KMS-11 (cell line): ENCODE measurements around the gene SPDL1.

ENCODE experiments used
- H2AFZ ChIP-seq: fragments of 200-600 bp; sonication (generic); 2 replicates; pipeline ENCODE4 v1.6.1; 2016; ENCODE audit warnings: antibody characterized with exemption, mixed run types, low read depth
- H3K27ac ChIP-seq: fragments of 200-600 bp; sonication (generic); 2 replicates; pipeline ENCODE4 v1.6.1; 2016; ENCODE audit warnings: mild to moderate bottlenecking, mixed run types
- H3K27me3 ChIP-seq: fragments of 200-600 bp; sonication (generic); 2 replicates; pipeline ENCODE4 v1.6.1; 2017; ENCODE audit warnings: mild to moderate bottlenecking, low read depth, mixed run types, moderate library complexity; ENCODE audit not compliant: insufficient read depth
- H3K36me3 ChIP-seq: fragments of 200-600 bp; sonication (generic); 2 replicates; pipeline ENCODE4 v1.6.1; 2017; ENCODE audit warnings: mild to moderate bottlenecking, mixed run types; ENCODE audit not compliant: insufficient read depth
- H3K4me1 ChIP-seq: fragments of 200-600 bp; sonication (generic); 2 replicates; pipeline ENCODE4 v1.6.1; 2016; ENCODE audit warnings: mild to moderate bottlenecking, low read depth, mixed run types; ENCODE audit not compliant: poor library complexity, severe bottlenecking
- H3K4me2 ChIP-seq: fragments of 200-600 bp; sonication (generic); 2 replicates; pipeline ENCODE4 v1.7.0; 2016; ENCODE audit warnings: mild to moderate bottlenecking, mixed run types
- H3K4me3 ChIP-seq: fragments of 200-600 bp; sonication (generic); IDR thresholded peaks from 2 replicates; pipeline ENCODE4 v1.6.1; 2017; ENCODE audit warnings: low read depth, low read length, mixed read lengths; ENCODE audit not compliant: insufficient read depth
- H3K79me2 ChIP-seq: fragments of 200-600 bp; sonication (generic); 2 replicates; pipeline ENCODE4 v1.6.1; 2016; ENCODE audit warnings: low read depth, mixed run types; ENCODE audit not compliant: insufficient read depth
- H3K9ac ChIP-seq: fragments of 200-600 bp; sonication (generic); 2 replicates; pipeline ENCODE4 v1.6.1; 2016; ENCODE audit warnings: mild to moderate bottlenecking, mixed run types
- H4K20me1 ChIP-seq: fragments of 200-600 bp; sonication (generic); 2 replicates; pipeline ENCODE4 v1.6.1; 2016; ENCODE audit warnings: mild to moderate bottlenecking, mixed run types; ENCODE audit not compliant: insufficient read depth
- TF ChIP-seq, protein P1 (sequence below): fragments of 200-600 bp; sonication (generic); conservative IDR thresholded peaks from 2 replicates; pipeline ENCODE4 v1.6.1; 2017; ENCODE audit warnings: low read depth, mild to moderate bottlenecking, antibody characterized with exemption, low read length, moderate library complexity, mixed read lengths

SPDL1 gene

DNA sequence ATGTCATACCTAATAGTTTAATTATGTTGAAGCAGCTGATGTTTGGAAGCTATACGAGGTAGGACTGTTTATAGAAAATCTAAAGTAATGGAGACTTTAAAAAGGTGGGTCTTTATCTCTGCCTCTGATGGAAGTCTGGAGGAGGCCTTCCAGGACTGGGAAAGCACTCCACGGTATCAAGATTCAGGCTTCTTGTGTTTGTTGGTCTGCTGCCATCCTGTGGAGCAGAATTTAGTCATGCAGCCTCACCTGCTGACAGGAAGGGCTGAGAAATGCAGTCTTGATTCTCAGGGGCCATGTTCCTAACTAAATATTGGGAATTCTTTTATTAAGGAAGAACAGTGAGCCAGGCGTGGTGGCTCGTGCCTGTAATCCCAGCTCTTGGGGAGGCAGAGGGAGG is 15.9 kb downstream of the SPDL1 start:
- Histone ChIP-seq H3K4me1 (no peaks in the 10 kb centered on the region), H3K4me3 (no peak overlapping the region), H2AFZ (no peak overlapping the region), H3K36me3 (no peaks in the 10 kb centered on the region; the same call in 1 of the 2 replicates), H3K9ac (no peak overlapping the region), H3K27ac (no peak overlapping the region), H4K20me1 (no peaks in the 10 kb centered on the region), H3K4me2 (no peak overlapping the region), H3K79me2 (no peaks in the 10 kb centered on the region), H3K27me3 (no peaks in the 10 kb centered on the region)
- TF ChIP-seq, protein P1, sequence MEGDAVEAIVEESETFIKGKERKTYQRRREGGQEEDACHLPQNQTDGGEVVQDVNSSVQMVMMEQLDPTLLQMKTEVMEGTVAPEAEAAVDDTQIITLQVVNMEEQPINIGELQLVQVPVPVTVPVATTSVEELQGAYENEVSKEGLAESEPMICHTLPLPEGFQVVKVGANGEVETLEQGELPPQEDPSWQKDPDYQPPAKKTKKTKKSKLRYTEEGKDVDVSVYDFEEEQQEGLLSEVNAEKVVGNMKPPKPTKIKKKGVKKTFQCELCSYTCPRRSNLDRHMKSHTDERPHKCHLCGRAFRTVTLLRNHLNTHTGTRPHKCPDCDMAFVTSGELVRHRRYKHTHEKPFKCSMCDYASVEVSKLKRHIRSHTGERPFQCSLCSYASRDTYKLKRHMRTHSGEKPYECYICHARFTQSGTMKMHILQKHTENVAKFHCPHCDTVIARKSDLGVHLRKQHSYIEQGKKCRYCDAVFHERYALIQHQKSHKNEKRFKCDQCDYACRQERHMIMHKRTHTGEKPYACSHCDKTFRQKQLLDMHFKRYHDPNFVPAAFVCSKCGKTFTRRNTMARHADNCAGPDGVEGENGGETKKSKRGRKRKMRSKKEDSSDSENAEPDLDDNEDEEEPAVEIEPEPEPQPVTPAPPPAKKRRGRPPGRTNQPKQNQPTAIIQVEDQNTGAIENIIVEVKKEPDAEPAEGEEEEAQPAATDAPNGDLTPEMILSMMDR: no peak

DNA sequence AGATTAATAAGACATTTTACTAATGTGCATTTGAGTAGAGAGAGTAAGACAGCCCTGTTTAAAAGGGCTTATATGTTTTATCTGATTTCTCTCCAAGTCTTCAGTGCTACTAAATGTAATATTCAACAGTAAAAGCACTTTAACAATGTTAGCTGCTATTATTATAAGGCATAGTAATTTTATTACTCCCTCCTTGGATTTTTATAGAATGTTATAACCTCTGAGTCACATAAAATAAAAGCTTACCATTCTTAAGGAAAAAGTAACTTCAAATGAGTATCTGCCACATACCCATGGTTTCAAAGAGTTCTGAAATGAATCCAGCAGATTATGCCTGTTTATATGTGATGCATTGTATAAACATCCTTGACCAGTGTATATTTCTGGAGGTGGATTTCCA is 19.0 kb downstream of the SPDL1 start:
- H3K9ac ChIP-seq: no peak overlapping the region
- H3K4me3 ChIP-seq: no peak overlapping the region
- H3K79me2 ChIP-seq: no peaks in the 10 kb centered on the region
- no peak overlapping the region for H3K4me2 ChIP-seq
- H3K27ac ChIP-seq: no peak overlapping the region
- no peaks in the 10 kb centered on the region for H3K4me1 ChIP-seq
- H4K20me1 ChIP-seq: no peaks in the 10 kb centered on the region
- no peak overlapping the region for H2AFZ ChIP-seq
- TF ChIP-seq, protein P1: no peak
- H3K27me3 ChIP-seq: no peaks in the 10 kb centered on the region
- no peaks in the 10 kb centered on the region; the same call in 1 of the 2 replicates for H3K36me3 ChIP-seq

DNA sequence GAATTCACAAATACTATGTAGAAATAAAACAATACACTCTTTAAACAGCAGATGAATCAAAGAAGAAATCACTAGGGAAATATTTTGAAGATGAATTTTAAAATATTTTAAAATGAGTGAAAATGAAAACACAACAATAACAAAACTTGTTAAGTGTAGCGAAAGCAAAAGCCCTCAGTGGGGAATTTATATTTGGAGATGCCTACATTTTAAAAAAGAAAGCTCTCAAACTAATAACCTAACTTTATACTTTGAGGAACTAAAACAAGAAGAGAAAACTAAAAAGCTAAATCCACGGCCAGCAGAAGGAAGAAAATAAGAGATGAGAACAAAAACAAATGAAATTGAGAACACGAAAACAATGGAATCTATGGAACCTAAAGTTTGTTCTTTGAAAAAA is 22.7 kb downstream of the SPDL1 start:
- Histone ChIP-seq H3K4me1 (no peaks in the 10 kb centered on the region), H3K4me3 (no peak overlapping the region), H3K27ac (no peak overlapping the region), H4K20me1 (no peaks in the 10 kb centered on the region), H2AFZ (no peak overlapping the region), H3K36me3 (no peaks in the 10 kb centered on the region), H3K9ac (no peak overlapping the region), H3K79me2 (no peaks in the 10 kb centered on the region), H3K27me3 (no peaks in the 10 kb centered on the region), H3K4me2 (no peak overlapping the region)
- TF ChIP-seq, protein P1: no peak

DNA sequence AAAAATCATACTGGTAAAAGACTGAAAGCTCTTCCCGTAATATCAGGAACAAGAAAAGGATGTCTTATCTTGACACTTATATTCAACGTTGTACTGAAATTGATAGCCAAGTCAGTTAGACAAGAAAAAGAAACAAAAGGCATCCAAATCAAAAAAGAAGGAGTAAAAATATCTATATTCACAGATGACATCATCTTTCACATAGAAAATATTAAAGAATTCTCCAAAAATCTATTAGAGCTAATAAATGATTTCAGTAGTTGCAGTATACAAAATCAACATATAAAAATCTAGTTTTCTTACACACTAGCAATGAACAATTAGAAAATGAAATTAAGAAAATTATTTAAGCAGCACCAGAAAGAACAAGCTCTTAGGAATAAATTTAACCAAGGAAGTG is 24.3 kb downstream of the SPDL1 start:
- Histone ChIP-seq H3K36me3 (no peaks in the 10 kb centered on the region), H3K4me3 (no peak overlapping the region), H4K20me1 (no peaks in the 10 kb centered on the region), H3K27me3 (no peaks in the 10 kb centered on the region), H3K27ac (no peak overlapping the region), H3K9ac (no peak overlapping the region), H3K79me2 (no peaks in the 10 kb centered on the region), H3K4me2 (no peak overlapping the region), H3K4me1 (no peaks in the 10 kb centered on the region), H2AFZ (no peak overlapping the region)
- TF ChIP-seq, protein P1: no peak

DNA sequence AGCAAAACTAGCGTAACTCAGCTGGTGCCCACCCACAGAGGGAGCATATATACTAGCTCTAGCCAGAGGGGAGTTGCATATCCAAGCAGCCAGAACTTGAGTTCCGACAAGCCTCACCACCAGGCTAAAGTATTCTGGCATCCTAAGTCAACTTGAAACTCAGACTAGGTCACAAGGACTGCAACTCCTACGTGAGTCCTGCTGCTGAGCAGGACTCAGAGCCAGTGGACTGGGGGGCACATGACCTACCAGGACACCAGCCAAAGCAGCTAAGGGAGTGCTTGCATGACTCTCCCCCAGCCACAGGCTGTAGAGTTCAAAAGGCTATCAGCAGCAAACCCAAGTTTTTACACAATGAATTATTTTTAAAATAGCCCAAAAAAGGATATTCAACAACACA is 26.1 kb downstream of the SPDL1 start:
- no peak overlapping the region for H3K4me2 ChIP-seq
- no peak overlapping the region for H3K27ac ChIP-seq
- H3K4me1 ChIP-seq: no peaks in the 10 kb centered on the region
- no peaks in the 10 kb centered on the region for H3K27me3 ChIP-seq
- H4K20me1 ChIP-seq: no peaks in the 10 kb centered on the region
- TF ChIP-seq, protein P1: no peak
- H3K79me2 ChIP-seq: no peaks in the 10 kb centered on the region
- H3K4me3 ChIP-seq: no peak overlapping the region
- no peaks in the 10 kb centered on the region for H3K36me3 ChIP-seq
- H3K9ac ChIP-seq: no peak overlapping the region
- H2AFZ ChIP-seq: no peak overlapping the region
